IPS DF 6.9 (cell line): Measurements from ENCODE around the gene C17orf114.

Source experiments
- DNase-seq: peaks from one replicate; pipeline ENCODE4 v3.0.0-alpha.2; 2013; ENCODE audit warnings: low read depth, low spot score
- H3K27ac ChIP-seq: one replicate; pipeline ENCODE4 v1.5.1; 2013; ENCODE audit warnings: low read length, control low read depth
- H3K27me3 ChIP-seq: 2 replicates; pipeline ENCODE4 v1.6.1; 2013; ENCODE audit warnings: mild to moderate bottlenecking, low read length; ENCODE audit not compliant: control insufficient read depth, insufficient read depth
- H3K36me3 ChIP-seq: 2 replicates; pipeline ENCODE4 v1.6.1; 2013; ENCODE audit warnings: low read length; ENCODE audit not compliant: control insufficient read depth, insufficient read depth
- H3K4me1 ChIP-seq: 2 replicates; pipeline ENCODE4 v1.6.1; 2013; ENCODE audit warnings: low read length; ENCODE audit not compliant: control insufficient read depth, insufficient read depth
- H3K4me3 ChIP-seq: 2 replicates; pipeline ENCODE4 v1.5.1; 2013; ENCODE audit warnings: mild to moderate bottlenecking, low read length
- H3K9me3 ChIP-seq: 2 replicates; pipeline ENCODE4 v1.6.1; 2013; ENCODE audit warnings: low read length, inconsistent platforms; ENCODE audit not compliant: control insufficient read depth, insufficient read depth
- WGBS: extraction: QIAGEN DNeasy Blood & Tissue Kit; methylation state at CpG from one replicate; pipeline ENCODE4 v1.1.7; 2013; ENCODE audit warnings: mixed read lengths, missing lambda C conversion rate; ENCODE audit not compliant: insufficient read length, insufficient coverage; 5-methylcytosine and 5-hydroxymethylcytosine counted together

C17orf114 gene

DNA sequence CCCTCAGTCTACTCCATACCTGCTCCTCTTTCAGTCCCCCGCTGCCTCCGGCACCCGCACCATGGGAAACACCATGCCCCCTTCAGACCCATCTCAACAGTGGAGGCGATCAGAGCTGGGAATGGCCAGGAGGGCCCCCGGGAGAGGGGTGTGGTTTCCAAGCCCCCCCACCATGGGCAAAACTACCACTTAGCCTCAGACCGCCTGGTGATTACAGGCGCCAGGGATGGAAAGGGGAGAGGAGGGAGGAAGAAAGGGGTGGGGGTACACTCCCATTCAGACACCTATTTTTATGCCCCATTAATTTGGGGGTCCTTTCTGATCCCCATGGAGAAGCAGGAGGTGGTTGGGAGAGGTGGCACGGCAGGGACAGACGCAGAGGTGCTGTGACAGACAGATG, at the start of gene C17orf114:
C17orf114 (minus strand) TSS at position 101 of the 400 bp plus-strand sequence.
- no peak within 1 kb of the TSS for H3K4me3 ChIP-seq
- WGBS, result no CpG with 5 or more reads among the region's 9 CpGs
- DNase-seq, result no peak
- no peaks in the 10 kb centered on the region for H3K9me3 ChIP-seq
- H3K4me1 ChIP-seq, result no peaks in the 10 kb centered on the region
- H3K36me3 ChIP-seq, result peaks cover 11% of the 10 kb centered on the region; the same call in 1 of the 2 replicates
- H3K27me3 ChIP-seq, result no peaks in the 10 kb centered on the region
- no peak within 1 kb of the TSS for H3K27ac ChIP-seq

DNA sequence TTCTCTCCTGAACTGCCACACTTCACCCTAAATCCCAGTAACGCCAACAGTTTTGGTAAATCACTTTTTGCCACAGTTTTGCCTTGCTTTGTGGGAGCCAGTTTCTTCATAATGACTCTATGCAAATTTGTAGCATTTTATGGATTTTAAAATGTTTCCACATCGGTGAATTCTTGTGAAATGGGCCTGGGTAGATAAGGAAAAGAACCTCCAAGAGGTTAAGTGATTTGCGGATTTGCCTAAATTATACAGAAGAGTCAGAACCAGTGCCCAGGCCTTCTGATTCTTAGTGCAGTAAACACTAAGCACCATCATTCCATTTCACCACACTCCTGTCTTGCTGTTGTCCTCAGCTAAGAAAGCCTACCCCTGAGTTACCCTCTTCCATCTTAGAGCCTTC, 49.0 kb upstream of the C17orf114 start:
- peaks cover 9% of the 10 kb centered on the region for H3K4me1 ChIP-seq
- DNase-seq, result no peak
- no peak overlapping the region for H3K4me3 ChIP-seq
- H3K27ac ChIP-seq, result no peak overlapping the region
- H3K9me3 ChIP-seq, result no peaks in the 10 kb centered on the region
- H3K27me3 ChIP-seq, result no peaks in the 10 kb centered on the region
- WGBS, result no CpG with 5 or more reads among the region's 3 CpGs
- H3K36me3 ChIP-seq, result no peaks in the 10 kb centered on the region

DNA sequence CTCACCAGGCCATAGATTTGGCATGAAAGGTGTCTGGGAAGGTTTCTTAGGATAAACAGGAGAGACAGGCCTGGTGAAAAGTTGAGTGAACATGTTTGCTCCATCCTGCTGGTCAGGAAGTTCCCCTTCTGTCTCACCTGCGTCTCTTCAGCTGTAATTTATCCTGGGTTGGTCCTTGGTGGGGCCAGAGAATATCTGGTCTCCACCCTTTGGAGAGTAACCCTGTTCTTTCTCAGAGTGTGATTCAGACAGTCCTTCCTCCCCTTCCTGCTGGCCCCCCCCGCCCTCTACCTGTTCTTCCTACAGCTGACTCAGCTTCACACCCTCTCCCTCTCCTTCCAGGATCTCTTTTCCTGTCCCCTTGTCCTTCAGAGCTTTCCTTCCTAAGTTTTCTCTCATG, 48.1 kb upstream of the C17orf114 start:
- no peak for DNase-seq
- Histone ChIP-seq H3K9me3 (no peaks in the 10 kb centered on the region), H3K36me3 (no peaks in the 10 kb centered on the region), H3K27me3 (no peaks in the 10 kb centered on the region), H3K4me1 (peaks cover 9% of the 10 kb centered on the region), H3K27ac (no peak overlapping the region), H3K4me3 (no peak overlapping the region)
- no CpG with 5 or more reads among the region's 2 CpGs for WGBS

DNA sequence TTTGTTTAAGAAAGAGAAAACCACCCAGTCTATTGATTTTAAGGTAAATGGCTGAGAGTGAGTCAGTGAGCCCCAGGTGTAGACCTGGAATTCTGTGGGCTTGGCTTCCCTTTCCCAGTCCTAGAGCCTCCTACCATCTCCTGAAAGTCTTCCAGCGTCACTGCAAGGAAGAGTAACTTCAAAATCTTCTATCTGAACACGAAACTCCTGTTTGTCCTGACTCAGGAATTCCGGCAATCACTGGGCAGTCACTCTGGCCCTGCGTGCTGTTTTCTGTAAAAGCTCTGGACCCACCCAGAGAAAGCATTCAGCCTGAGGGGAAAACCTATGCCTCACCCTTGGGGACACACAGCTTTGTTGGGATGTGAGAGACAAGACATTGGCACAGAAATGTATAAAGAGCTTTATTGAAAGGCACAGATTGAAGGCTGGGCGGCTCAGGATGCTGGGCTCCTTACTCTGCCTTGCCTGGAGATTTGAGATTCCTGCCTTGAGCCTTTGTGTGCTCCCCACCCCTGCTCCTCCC, 46.9 kb upstream of the C17orf114 start:
- peaks cover 9% of the 10 kb centered on the region for H3K4me1 ChIP-seq
- H3K27me3 ChIP-seq, result no peaks in the 10 kb centered on the region
- no peak overlapping the region for H3K4me3 ChIP-seq
- H3K36me3 ChIP-seq, result no peaks in the 10 kb centered on the region
- no peak overlapping the region for H3K27ac ChIP-seq
- WGBS, result no CpG with 5 or more reads among the region's 5 CpGs
- DNase-seq, result no peak
- H3K9me3 ChIP-seq, result no peaks in the 10 kb centered on the region

DNA sequence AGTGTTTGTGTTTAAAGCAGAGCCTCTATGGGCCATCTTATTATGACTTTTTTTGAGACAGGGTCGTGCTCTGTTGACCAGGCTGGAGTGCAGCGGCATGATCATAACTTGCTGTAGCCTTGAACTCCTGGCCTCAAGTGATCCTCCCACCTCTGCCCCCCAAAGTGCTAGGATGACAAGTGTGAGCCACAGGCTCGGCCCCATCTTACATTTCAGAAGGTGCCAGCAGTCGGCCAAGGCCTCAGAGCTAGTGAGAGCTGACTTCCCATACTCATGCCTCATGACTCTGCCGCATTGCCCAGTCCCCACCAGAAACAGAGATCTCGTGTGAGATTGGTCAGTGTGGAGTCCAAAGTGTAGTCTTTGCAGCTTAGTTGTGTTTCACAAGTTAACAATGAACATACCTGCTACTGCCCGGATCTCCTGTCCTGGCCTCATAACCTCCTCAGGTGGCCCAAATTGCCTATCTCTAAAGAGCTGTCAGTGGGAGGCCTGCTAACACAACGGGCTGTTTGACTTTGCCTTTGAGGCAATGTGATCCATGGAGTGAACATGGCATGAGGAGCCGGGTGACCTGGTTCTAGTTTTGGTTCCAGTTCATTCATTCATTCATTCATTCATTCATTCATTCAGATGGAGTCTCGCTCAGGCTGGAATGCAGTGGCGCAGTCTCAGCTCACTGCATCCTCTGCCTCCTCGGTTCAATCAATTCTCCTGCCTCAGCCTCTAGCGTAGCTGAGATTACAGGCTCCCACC, 44.7 kb upstream of the C17orf114 start:
- H3K36me3 ChIP-seq, result no peaks in the 10 kb centered on the region
- DNase-seq, result no peak
- H3K27me3 ChIP-seq, result no peaks in the 10 kb centered on the region
- H3K27ac ChIP-seq, result no peak overlapping the region
- no CpG with 5 or more reads among the region's 13 CpGs for WGBS
- peaks cover 6% of the 10 kb centered on the region; the same call in 1 of the 2 replicates for H3K4me1 ChIP-seq
- H3K4me3 ChIP-seq, result no peak overlapping the region
- H3K9me3 ChIP-seq, result no peaks in the 10 kb centered on the region

DNA sequence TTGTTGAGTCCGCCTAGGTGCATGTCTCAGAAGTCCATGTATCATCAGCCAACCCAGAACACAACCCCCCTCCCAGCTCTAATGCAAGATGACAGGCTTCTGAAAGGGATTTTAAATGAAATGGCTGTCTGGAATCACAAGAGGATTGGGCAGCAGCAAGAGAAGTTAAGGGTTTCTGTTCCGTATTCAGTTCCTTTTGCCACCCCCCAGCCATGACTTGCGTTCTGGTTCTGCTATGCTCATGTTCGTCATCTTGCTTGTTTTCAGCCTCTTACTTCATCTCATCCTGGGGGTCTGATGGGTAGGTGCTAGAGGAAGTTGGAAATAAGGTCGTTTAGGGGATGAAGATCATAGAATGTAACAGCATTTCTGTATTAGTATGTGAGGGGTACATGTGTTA, 43.0 kb upstream of the C17orf114 start:
- Histone ChIP-seq H3K4me1 (peaks cover 2% of the 10 kb centered on the region; the same call in 1 of the 2 replicates), H3K27me3 (no peaks in the 10 kb centered on the region), H3K9me3 (no peaks in the 10 kb centered on the region), H3K36me3 (no peaks in the 10 kb centered on the region), H3K27ac (no peak overlapping the region), H3K4me3 (no peak overlapping the region)
- WGBS, result 100% methylated on average over 1 of the region's 5 CpGs
- no peak for DNase-seq

DNA sequence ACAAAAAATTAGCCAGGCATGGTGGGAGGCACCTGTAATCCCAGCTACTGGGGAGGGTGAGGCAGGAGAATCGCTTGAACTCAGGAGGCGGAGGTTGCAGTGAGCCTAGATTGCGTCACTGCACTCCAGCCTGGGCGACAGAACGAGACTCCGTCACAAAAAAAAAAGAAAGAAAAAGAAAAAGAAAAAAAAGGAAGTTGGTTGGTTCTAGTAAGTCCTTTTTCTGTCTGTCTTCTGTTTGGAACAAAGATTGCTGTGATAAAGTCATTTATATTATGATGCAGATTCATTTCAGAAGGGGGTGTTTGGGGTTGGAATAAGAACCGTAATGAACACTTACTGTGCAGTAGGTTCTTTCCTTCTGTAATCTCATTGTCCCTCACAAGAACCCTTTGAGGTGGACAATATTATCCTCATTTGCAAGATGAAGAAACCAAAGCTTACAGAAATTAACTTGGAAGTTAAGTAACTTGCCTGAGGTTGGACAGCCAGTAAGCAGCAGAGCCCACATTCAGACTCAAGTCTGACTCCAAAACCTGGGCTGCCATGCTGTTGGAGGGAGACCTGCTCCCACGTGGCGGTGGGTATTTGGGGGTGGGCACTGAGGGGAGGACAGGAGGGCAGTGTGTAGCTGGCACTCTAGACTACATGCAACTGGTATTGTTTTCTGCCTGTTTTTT, 41.3 kb upstream of the C17orf114 start:
- Histone ChIP-seq H3K4me3 (no peak overlapping the region), H3K4me1 (no peaks in the 10 kb centered on the region), H3K27me3 (no peaks in the 10 kb centered on the region), H3K9me3 (no peaks in the 10 kb centered on the region), H3K36me3 (no peaks in the 10 kb centered on the region), H3K27ac (no peak overlapping the region)
- DNase-seq, result no peak
- WGBS, result no CpG with 5 or more reads among the region's 9 CpGs

DNA sequence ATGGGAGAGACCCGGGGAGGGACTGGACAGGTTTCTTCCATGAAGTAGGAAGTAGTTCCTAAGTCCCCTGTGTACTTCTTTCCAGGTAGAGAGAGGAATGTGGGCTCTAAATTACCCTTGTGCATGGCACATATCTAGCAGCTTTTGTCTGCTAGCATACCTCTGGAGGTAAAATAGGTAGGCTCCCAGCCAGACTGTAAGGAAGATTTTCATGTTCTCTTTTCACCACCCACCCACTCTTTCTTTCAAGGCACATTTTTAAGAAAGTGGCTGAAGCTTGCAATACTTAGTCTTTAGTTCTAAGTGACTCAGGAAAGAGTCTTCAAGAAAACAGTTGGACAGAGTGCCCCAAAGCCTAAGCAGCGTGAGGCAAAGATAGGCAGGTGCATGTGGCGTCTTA, 40.2 kb upstream of the C17orf114 start:
- H3K4me3 ChIP-seq, result no peak overlapping the region
- H3K36me3 ChIP-seq, result no peaks in the 10 kb centered on the region
- H3K4me1 ChIP-seq, result no peaks in the 10 kb centered on the region
- DNase-seq, result no peak
- no CpG with 5 or more reads among the region's 3 CpGs for WGBS
- H3K9me3 ChIP-seq, result no peaks in the 10 kb centered on the region
- no peak overlapping the region for H3K27ac ChIP-seq
- H3K27me3 ChIP-seq, result no peaks in the 10 kb centered on the region

DNA sequence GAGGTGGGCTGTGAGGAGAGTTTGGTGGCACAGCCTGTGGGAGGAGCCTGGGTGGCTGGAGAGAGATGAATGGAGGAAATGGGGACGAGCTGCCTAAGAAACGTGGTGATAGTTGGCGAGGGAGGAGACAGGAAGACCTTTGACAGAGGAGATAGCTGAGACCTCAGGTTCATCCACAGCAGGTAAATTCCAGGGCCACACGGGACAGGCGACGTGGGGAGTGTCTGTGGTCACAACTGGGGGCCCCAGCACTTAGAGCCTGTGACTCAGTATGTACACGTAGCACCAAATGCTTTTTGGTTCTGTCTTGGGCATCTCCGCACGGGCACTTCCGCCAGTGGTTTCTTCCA, 38.7 kb upstream of the C17orf114 start:
- H3K4me1 ChIP-seq, result no peaks in the 10 kb centered on the region
- H3K9me3 ChIP-seq, result no peaks in the 10 kb centered on the region
- no peaks in the 10 kb centered on the region for H3K36me3 ChIP-seq
- no peak overlapping the region for H3K4me3 ChIP-seq
- no CpG with 5 or more reads among the region's 10 CpGs for WGBS
- no peak for DNase-seq
- no peaks in the 10 kb centered on the region for H3K27me3 ChIP-seq
- no peak overlapping the region for H3K27ac ChIP-seq

DNA sequence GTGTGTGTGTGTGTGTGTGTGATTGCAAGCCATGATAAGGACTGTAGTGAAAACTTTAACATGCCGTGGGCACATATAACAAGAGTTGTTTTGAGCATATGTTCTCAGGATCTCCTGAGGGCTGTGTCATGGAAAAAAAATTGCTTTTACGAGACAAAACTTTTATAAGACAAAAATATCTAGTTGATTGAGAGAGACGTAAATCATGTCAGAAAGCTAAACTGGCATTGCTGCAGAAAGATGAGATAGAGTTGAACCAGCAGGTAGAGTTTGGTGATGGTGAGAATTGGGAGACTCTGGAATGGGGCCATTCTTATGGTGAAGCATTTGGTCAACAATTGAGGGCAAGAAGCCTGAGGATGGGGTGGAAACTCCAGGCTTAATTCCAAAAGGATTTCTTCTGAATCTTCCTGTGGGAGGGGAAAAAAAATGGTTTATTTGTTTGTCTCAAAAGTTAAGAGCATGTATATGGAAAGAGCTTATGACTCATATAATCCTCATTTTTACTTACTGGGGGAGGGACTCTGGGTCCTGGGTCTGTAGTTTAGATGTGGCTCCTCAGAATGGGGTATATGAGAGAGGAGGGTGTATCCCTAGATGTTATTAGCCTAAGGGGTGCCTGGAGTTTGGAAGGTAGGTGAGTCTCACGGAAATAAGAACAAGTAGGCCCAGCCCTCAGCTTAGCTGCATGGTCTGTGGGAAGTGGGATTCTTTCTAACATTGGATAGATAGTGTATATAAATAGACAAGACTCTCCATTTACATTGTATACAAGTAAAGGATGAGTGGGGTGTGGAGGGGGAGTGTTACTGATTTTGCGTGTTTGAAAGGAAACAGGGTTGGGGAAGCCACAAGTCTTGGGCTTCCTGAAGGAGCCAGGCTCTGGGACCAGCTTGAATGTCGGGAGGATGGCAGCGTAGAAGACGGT, 38.1 kb upstream of the C17orf114 start:
- no peaks in the 10 kb centered on the region for H3K9me3 ChIP-seq
- no peak for DNase-seq
- H3K36me3 ChIP-seq, result no peaks in the 10 kb centered on the region
- H3K27me3 ChIP-seq, result no peaks in the 10 kb centered on the region
- WGBS, result no CpG with 5 or more reads among the region's 8 CpGs
- H3K27ac ChIP-seq, result no peak overlapping the region
- H3K4me1 ChIP-seq, result no peaks in the 10 kb centered on the region
- H3K4me3 ChIP-seq, result no peak overlapping the region
